GM12878 (cell line): ENCODE measurements around the gene RRP12.

Experiments
- CTCF ChIP-seq, 3 experiments: IDR thresholded peaks in 2 of 3; conservative IDR thresholded peaks in 1 of 3; 2 replicates each; pipeline ENCODE4 v1.5.1; 2011; ENCODE audit warnings: low read depth in 3 of 3, low read length in 3 of 3, mild to moderate bottlenecking in 3 of 3, control low read depth in 2 of 3, moderate library complexity in 2 of 3, inconsistent platforms in 1 of 3, mixed read lengths in 1 of 3; ENCODE audit not compliant: control insufficient read depth in 2 of 3, insufficient read depth in 1 of 3; ENCODE audit errors: extremely low read depth in 1 of 3
- CUX1 ChIP-seq: IDR thresholded peaks from 2 replicates; pipeline ENCODE4 v1.6.1; 2012; ENCODE audit warnings: improper control_type of control experiment, low read depth, low read length; ENCODE audit not compliant: insufficient replicate concordance
- TBL1XR1 ChIP-seq: IDR thresholded peaks from 2 replicates; pipeline ENCODE4 v1.6.1; 2012; ENCODE audit warnings: low read depth, low read length, improper control_type of control experiment

GRCh38 chr10:97325754-97326153 lies 75.4 kb downstream of the RRP12 start:
- TF ChIP-seq CTCF (IDR thresholded peaks at IDR 0.05 in 2 of 3, conservative IDR thresholded peaks at IDR 0.05 in 1 of 3; ENCODE audit: control insufficient read depth in 2 of 3, extremely low read depth in 1 of 3, insufficient read depth in 1 of 3, low read depth in 3 of 3, low read length in 3 of 3) (no peak), TBL1XR1 (no peak), CUX1 (no peak)
